Renal cortex interstitium (tissue), 15 donors: ENCODE measurements around the gene PNMA3. TPM values are rescaled to one million over a fixed set of nuclear protein-coding genes. Genes with fewer than 3 reads are reported as not detected.
"Not testable (repeated sequence)": the region's sequence is repeated elsewhere in the genome, so short reads cannot be mapped to it uniquely, and the experiment has no call there.

Source experiments
- DNase-seq, 11 donors: peaks; one replicate each; pipeline ENCODE4 v3.0.0-alpha.2; 2013; ENCODE audit warnings: low read depth in 9 of 11, low spot score in 4 of 11; ENCODE audit errors: extremely low read depth in 1 of 11
- long read RNA-seq, 16 experiments: transcript quantifications; one replicate each; lab custom pipeline, GENCODE V29; 2026
- polyA plus RNA-seq, 3 donors: library from polyadenylated mRNA; unstranded; fragments of 120-200 nt; gene quantifications; one replicate each; pipeline ENCODE4 v1.2.1, GENCODE V29; 2013; ENCODE audit not compliant: insufficient read length in 3 of 3

Gene PNMA3
- polyA plus RNA-seq, result 10 to 100 TPM; 31.6 to 37.4 (median 32.4) TPM
- long read RNA-seq, donor 1, partial matches to known transcripts, result 6 of 11 reads
- long read RNA-seq, donor 1, other reads (novel, unspliced or antisense), result 0 of 11 reads
- long read RNA-seq, donor 2, partial matches to known transcripts, result 0 of 2 reads
- long read RNA-seq, donor 2, other reads (novel, unspliced or antisense), result 0 of 2 reads
- long read RNA-seq, donor 3, transcript PNMA3-202 (1 exons, 1,432 nt), result major isoform, 6 of 14 reads
- long read RNA-seq, donor 3, partial matches to known transcripts, result 6 of 14 reads
- long read RNA-seq, donor 3, other reads (novel, unspliced or antisense), result 0 of 14 reads
- long read RNA-seq, donor 4, transcript PNMA3-202 (1 exons, 1,432 nt), result major isoform, 5 of 13 reads
- long read RNA-seq, donor 4, partial matches to known transcripts, result 7 of 13 reads
- long read RNA-seq, donor 4, other reads (novel, unspliced or antisense), result 0 of 13 reads
- long read RNA-seq, donor 5, transcript PNMA3-202 (1 exons, 1,432 nt), result major isoform, 9 of 31 reads
- long read RNA-seq, donor 5, partial matches to known transcripts, result 18 of 31 reads
- long read RNA-seq, donor 5, other reads (novel, unspliced or antisense), result 0 of 31 reads
- long read RNA-seq, donor 6, partial matches to known transcripts, result 7 of 12 reads
- long read RNA-seq, donor 6, other reads (novel, unspliced or antisense), result 0 of 12 reads
- long read RNA-seq, donor 7, transcript PNMA3-202 (1 exons, 1,432 nt), result major isoform, 10 of 18 reads
- long read RNA-seq, donor 7, partial matches to known transcripts, result 7 of 18 reads
- long read RNA-seq, donor 7, other reads (novel, unspliced or antisense), result 0 of 18 reads
- long read RNA-seq, donor 8, transcript PNMA3-202 (1 exons, 1,432 nt), result major isoform, 10 of 23 reads
- long read RNA-seq, donor 8, partial matches to known transcripts, result 12 of 23 reads
- long read RNA-seq, donor 8, other reads (novel, unspliced or antisense), result 0 of 23 reads
- long read RNA-seq, donor 9, partial matches to known transcripts, result 0 of 5 reads
- long read RNA-seq, donor 9, other reads (novel, unspliced or antisense), result 0 of 5 reads
- long read RNA-seq, donor 10, partial matches to known transcripts, result 0 of 2 reads
- long read RNA-seq, donor 10, other reads (novel, unspliced or antisense), result 0 of 2 reads
- long read RNA-seq, donor 11, transcript PNMA3-202 (1 exons, 1,432 nt), result major isoform, 5 of 5 reads
- long read RNA-seq, donor 11, partial matches to known transcripts, result 0 of 5 reads
- long read RNA-seq, donor 11, other reads (novel, unspliced or antisense), result 0 of 5 reads
- long read RNA-seq, donor 12, partial matches to known transcripts, result 0 of 3 reads
- long read RNA-seq, donor 12, other reads (novel, unspliced or antisense), result 0 of 3 reads
- long read RNA-seq, donor 13, transcript PNMA3-202 (1 exons, 1,432 nt), result major isoform, 6 of 20 reads
- long read RNA-seq, donor 13, partial matches to known transcripts, result 12 of 20 reads
- long read RNA-seq, donor 13, other reads (novel, unspliced or antisense), result 0 of 20 reads
- long read RNA-seq, donor 14, partial matches to known transcripts, result 0 of 5 reads
- long read RNA-seq, donor 14, other reads (novel, unspliced or antisense), result 0 of 5 reads
- long read RNA-seq, donor 15, partial matches to known transcripts, result 0 of 3 reads
- long read RNA-seq, donor 15, other reads (novel, unspliced or antisense), result 0 of 3 reads
- long read RNA-seq, donor 16, transcript PNMA3-202 (1 exons, 1,432 nt), result major isoform, 12 of 25 reads
- long read RNA-seq, donor 16, partial matches to known transcripts, result 11 of 25 reads
- long read RNA-seq, donor 16, other reads (novel, unspliced or antisense), result 0 of 25 reads

- no peak for DNase-seq
Measured at GRCh38 chrX:153055871-153056749, at the start of gene PNMA3. Gene PNMA3 (plus strand): TSS chrX:153056470. CDS start chrX:153057056, 586 bp downstream.

- DNase-seq, result not testable (repeated sequence)
Measured at GRCh38 chrX:153017174-153017573, 39.1 kb upstream of the PNMA3 start.

- DNase-seq, result no peak
Measured at GRCh38 chrX:153019166-153019565, 37.1 kb upstream of the PNMA3 start.

GRCh38 chrX:153026501-153026900, 29.8 kb upstream of the PNMA3 start:
- not testable (repeated sequence) for DNase-seq

- DNase-seq, result not testable (repeated sequence)
Measured at GRCh38 chrX:153028487-153028886, 27.8 kb upstream of the PNMA3 start.

- no peak for DNase-seq
Measured at GRCh38 chrX:153029162-153029561, 27.1 kb upstream of the PNMA3 start.

GRCh38 chrX:153029875-153030274, 26.4 kb upstream of the PNMA3 start:
- no peak for DNase-seq

- DNase-seq, result no peak
Measured at GRCh38 chrX:153030801-153031200, 25.5 kb upstream of the PNMA3 start.

- peak in 7 of 11 donors; percentile 22 to 62 (median 50) for DNase-seq
Measured at GRCh38 chrX:153032397-153033118, 23.7 kb upstream of the PNMA3 start.

GRCh38 chrX:153049093-153049492, 7.2 kb upstream of the PNMA3 start:
- DNase-seq, result no peak

- no peak for DNase-seq
Measured at GRCh38 chrX:153052534-153052933, 3.7 kb upstream of the PNMA3 start.

- DNase-seq, result no peak
Measured at GRCh38 chrX:153057281-153057680, 1.0 kb downstream of the PNMA3 start.

- DNase-seq, result no peak
Measured at GRCh38 chrX:153059191-153060094, 3.2 kb downstream of the PNMA3 start.

- no peak for DNase-seq
Measured at GRCh38 chrX:153060095-153060445, 3.8 kb downstream of the PNMA3 start.

GRCh38 chrX:153061732-153062131, 5.5 kb downstream of the PNMA3 start:
- DNase-seq, result no peak

GRCh38 chrX:153063315-153063714, 7.0 kb downstream of the PNMA3 start:
- DNase-seq, result no peak
